Neural progenitor cell (in vitro differentiated cells): ENCODE data around the gene EIPR1.

Source experiments
- CTCF ChIP-seq: fragments of 200-600 bp; sonication (generic); IDR thresholded peaks from 2 replicates; pipeline ENCODE4 v1.5.1; 2017; ENCODE audit warnings: antibody characterized with exemption, mild to moderate bottlenecking
- EZH2 ChIP-seq: fragments of 200-600 bp; sonication (generic); IDR thresholded peaks from 2 replicates; pipeline ENCODE4 v1.6.1; 2017; ENCODE audit warnings: antibody characterized with exemption, mild to moderate bottlenecking, moderate library complexity

- TF ChIP-seq CTCF (no peak), EZH2 (no peak)
Observed at GRCh38 chr2:3248754-3249475, 128.7 kb downstream of the EIPR1 start.
